AG09319 (cell line): ENCODE measurements around the gene FSD1L.

Source experiments
- DNase-seq: peaks from one replicate; pipeline ENCODE4 v3.0.0-alpha.2; 2010; ENCODE audit warnings: low read depth; ENCODE audit errors: extremely low read depth
- CTCF ChIP-seq: IDR thresholded peaks from 2 replicates; pipeline ENCODE4 v1.5.1; 2011; ENCODE audit warnings: low read depth, mild to moderate bottlenecking, inconsistent platforms, low read length, moderate library complexity

FSD1L gene

GRCh38 chr9:105593145-105593544, 145.3 kb downstream of the FSD1L start:
- no peak for TF ChIP-seq CTCF

More at GRCh38 chr9:105593145-105593544, 145.3 kb downstream of the FSD1L start:
- DNase-seq, result no peak
